Lung microvascular endothelial cell (primary cell): Measurements from ENCODE around the gene PRRT4. TPM values are rescaled to one million over a fixed set of nuclear protein-coding genes. Genes with fewer than 3 reads are reported as not detected.
A peak's percentile ranks its signal among the peaks of the same experiment; 100 is the strongest.

ENCODE experiments used
- DNase-seq, 2 donors: peaks; one replicate each; pipeline versions ENCODE4 v3.0.0 to v3.0.0-alpha.2; 2010; ENCODE audit warnings: low read depth in 2 of 2
- total RNA-seq: library from RNA; depleted of rRNA; stranded (reverse); fragments of >200 nt; gene quantifications from 2 replicates; pipeline ENCODE4 v1.2.1, GENCODE V29; 2014

The PRRT4 gene
- total RNA-seq, 1 donor from 2014 or later: not detected

GRCh38 chr7:128376077-128376476, 14.6 kb upstream of the PRRT4 start:
- no peak for DNase-seq

GRCh38 chr7:128374041-128374440, 12.6 kb upstream of the PRRT4 start:
- DNase-seq: no peak

GRCh38 chr7:128373606-128374005, 12.1 kb upstream of the PRRT4 start:
- no peak for DNase-seq

GRCh38 chr7:128370491-128370890, 9.0 kb upstream of the PRRT4 start:
- DNase-seq: no peak

GRCh38 chr7:128366986-128367385, 5.5 kb upstream of the PRRT4 start:
- no peak for DNase-seq

GRCh38 chr7:128366300-128366699, 4.8 kb upstream of the PRRT4 start:
- DNase-seq: no peak

- no peak for DNase-seq
Measured at GRCh38 chr7:128365432-128365831, 3.9 kb upstream of the PRRT4 start.

- no peak for DNase-seq
Measured at GRCh38 chr7:128364166-128364870, 2.8 kb upstream of the PRRT4 start.

GRCh38 chr7:128363261-128363721, 1.8 kb upstream of the PRRT4 start:
- no peak for DNase-seq

GRCh38 chr7:128362670-128363069, 1.2 kb upstream of the PRRT4 start:
- no peak for DNase-seq

- no peak for DNase-seq
Measured at GRCh38 chr7:128360359-128360678, 1.2 kb downstream of the PRRT4 start.

GRCh38 chr7:128359939-128360338, 1.6 kb downstream of the PRRT4 start:
- no peak for DNase-seq

GRCh38 chr7:128359336-128359735, 2.2 kb downstream of the PRRT4 start:
- no peak for DNase-seq

- no peak for DNase-seq
Measured at GRCh38 chr7:128358233-128358632, 3.3 kb downstream of the PRRT4 start.

GRCh38 chr7:128357217-128357613, 4.3 kb downstream of the PRRT4 start:
- no peak for DNase-seq

- DNase-seq: no peak
Measured at GRCh38 chr7:128356546-128357216, 4.8 kb downstream of the PRRT4 start.

GRCh38 chr7:128353610-128354009, 7.9 kb downstream of the PRRT4 start:
- no peak for DNase-seq

GRCh38 chr7:128353189-128353588, 8.3 kb downstream of the PRRT4 start:
- DNase-seq: no peak

GRCh38 chr7:128352636-128353035, 8.9 kb downstream of the PRRT4 start:
- no peak for DNase-seq

- peak; percentile 57 to 82 for DNase-seq
Measured at GRCh38 chr7:128352153-128352537, 9.3 kb downstream of the PRRT4 start.

- peak in 1 of 2 donors; percentile 18 for DNase-seq
Measured at GRCh38 chr7:128351296-128352152, 10.0 kb downstream of the PRRT4 start.

GRCh38 chr7:128350708-128351295, 10.7 kb downstream of the PRRT4 start:
- no peak for DNase-seq
